Measurements from ENCODE around the gene GANAB. TPM values are rescaled to one million over a fixed set of nuclear protein-coding genes. Genes with fewer than 3 reads are reported as not detected.

The GANAB gene
- total RNA-seq, 4 donors from 2014 or later, result 76.0 to 118 (median 102) TPM

- Histone ChIP-seq H3K4me1 (peaks cover 58% of the 10 kb centered on the region), H3K27ac (no peak overlapping the region), H3K9me3 (no peaks in the 10 kb centered on the region), H3K36me3 (peaks cover 28% of the 10 kb centered on the region), H3K27me3 (no peaks in the 10 kb centered on the region), H3K4me3 (no peak overlapping the region)
- no peak for TF ChIP-seq POLR2AphosphoS5 (IDR thresholded peaks at IDR 0.05)
- WGBS, result 69% methylated on average over 2 of the region's 7 CpGs
- DNase-seq (ENCODE audit: low spot score in 2 of 2), result no peak
Observed at GRCh38 chr11:62615521-62615920, 30.9 kb downstream of the GANAB start.

- Histone ChIP-seq H3K27me3 (no peaks in the 10 kb centered on the region), H3K4me1 (peaks cover 45% of the 10 kb centered on the region), H3K4me3 (no peak overlapping the region), H3K36me3 (peaks cover 36% of the 10 kb centered on the region), H3K9me3 (no peaks in the 10 kb centered on the region), H3K27ac (peak overlapping the region; percentile 94)
- 59% methylated on average over 8 of the region's 8 CpGs for WGBS
- DNase-seq (ENCODE audit: low spot score in 2 of 2), result no peak
- TF ChIP-seq CTCF (IDR thresholded peaks at IDR 0.05) (no peak), EP300 (IDR thresholded peaks at IDR 0.05) (no peak), POLR2A (IDR thresholded peaks at IDR 0.05) (no peak)
Observed at GRCh38 chr11:62614275-62614674, 32.1 kb downstream of the GANAB start.

GRCh38 chr11:62613291-62613778 lies 33.1 kb downstream of the GANAB start:
- H3K27ac ChIP-seq, result peak overlapping the region; percentile 94
- DNase-seq (ENCODE audit: low spot score in 2 of 2), result peak in 1 of 2 donors; percentile 83
- TF ChIP-seq POLR2AphosphoS5 (IDR thresholded peaks at IDR 0.05) (no peak), EP300 (IDR thresholded peaks at IDR 0.05) (no peak), POLR2A (IDR thresholded peaks at IDR 0.05) (no peak), CTCF (IDR thresholded peaks at IDR 0.05) (no peak)
- no peaks in the 10 kb centered on the region for H3K27me3 ChIP-seq
- 0% methylated on average over 1 of the region's 15 CpGs for WGBS
- H3K4me3 ChIP-seq, result peak overlapping the region; percentile 88
- no peaks in the 10 kb centered on the region for H3K9me3 ChIP-seq
- H3K36me3 ChIP-seq, result peaks cover 40% of the 10 kb centered on the region
- H3K4me1 ChIP-seq, result peaks cover 39% of the 10 kb centered on the region

GRCh38 chr11:62612366-62613290 lies 33.8 kb downstream of the GANAB start, which contains the start of the genes EML3 and ROM1:
Gene EML3 (minus strand): TSS chr11:62612775. CDS start chr11:62612457, 318 bp downstream.
Gene ROM1 (plus strand): TSS chr11:62613257. CDS start chr11:62613282, 25 bp downstream.
- peak within 1 kb of the TSS; percentile 94 for H3K27ac ChIP-seq
- no peaks in the 10 kb centered on the region for H3K9me3 ChIP-seq
- H3K27me3 ChIP-seq, result no peaks in the 10 kb centered on the region
- H3K36me3 ChIP-seq, result peaks cover 44% of the 10 kb centered on the region
- H3K4me1 ChIP-seq, result peaks cover 39% of the 10 kb centered on the region
- peak within 1 kb of the TSS; percentile 88 for H3K4me3 ChIP-seq
- DNase-seq (ENCODE audit: low spot score in 2 of 2), result peak; percentile 96
- 20% methylated on average over 1 of the region's 91 CpGs for WGBS
- TF ChIP-seq POLR2AphosphoS5 (IDR thresholded peaks at IDR 0.05) (no peak), POLR2A (IDR thresholded peaks at IDR 0.05) (no peak), EP300 (IDR thresholded peaks at IDR 0.05) (no peak), CTCF (IDR thresholded peaks at IDR 0.05) (peak; percentile 78 to 97)

GRCh38 chr11:62611705-62612365 lies 34.6 kb downstream of the GANAB start:
- TF ChIP-seq EP300 (IDR thresholded peaks at IDR 0.05) (no peak), POLR2AphosphoS5 (IDR thresholded peaks at IDR 0.05) (no peak), POLR2A (IDR thresholded peaks at IDR 0.05) (no peak), CTCF (IDR thresholded peaks at IDR 0.05) (no peak)
- Histone ChIP-seq H3K27ac (peak overlapping the region; percentile 94), H3K4me1 (peaks cover 39% of the 10 kb centered on the region), H3K9me3 (no peaks in the 10 kb centered on the region), H3K27me3 (no peaks in the 10 kb centered on the region), H3K4me3 (peak overlapping the region; percentile 88), H3K36me3 (peaks cover 42% of the 10 kb centered on the region)
- whole genome bisulfite sequencing, result under 1% methylated on average over 25 of the region's 34 CpGs
- DNase-seq (ENCODE audit: low spot score in 2 of 2), result no peak
